HG03139 (cell line): ENCODE measurements around the gene CRYGD.
"Not testable (repeated sequence)": the region's sequence is repeated elsewhere in the genome, so short reads cannot be mapped to it uniquely, and the experiment has no call there.

Source experiments
- ATAC-seq: cut with Tn5 transposase; IDR thresholded peaks from one replicate; pipeline ENCODE4 v1.9.1; 2021; ENCODE audit not compliant: unreplicated experiment

Gene CRYGD

GRCh38 chr2:208130712-208131110 is 6.4 kb upstream of the CRYGD start:
- no peak for ATAC-seq

GRCh38 chr2:208129744-208130711 is 5.7 kb upstream of the CRYGD start, which contains the start of gene CRYGC:
Gene CRYGC, minus strand, starts transcription at chr2:208129828. Its CDS starts 36 bp downstream, at chr2:208129792.
- ATAC-seq, result no peak

GRCh38 chr2:208128136-208128535 is 3.8 kb upstream of the CRYGD start:
- no peak for ATAC-seq

- ATAC-seq, result no peak
These were observed 2.8 kb upstream of the CRYGD start for GRCh38 chr2:208127090-208127489.

GRCh38 chr2:208125251-208125650 is 927 bp upstream of the CRYGD start:
- ATAC-seq, result no peak

- no peak for ATAC-seq
These were observed 2.1 kb downstream of the CRYGD start for GRCh38 chr2:208122248-208122647.

- ATAC-seq, result no peak
These were observed 5.4 kb downstream of the CRYGD start for GRCh38 chr2:208118918-208119317.

- not testable (repeated sequence) for ATAC-seq
These were observed 6.9 kb downstream of the CRYGD start for GRCh38 chr2:208117390-208117789.

GRCh38 chr2:208112969-208113368 is 11.4 kb downstream of the CRYGD start:
- ATAC-seq, result no peak

GRCh38 chr2:208112273-208112745 is 12.0 kb downstream of the CRYGD start:
- not testable (repeated sequence) for ATAC-seq

- ATAC-seq, result no peak
These were observed 20.7 kb downstream of the CRYGD start for GRCh38 chr2:208103616-208104015.

GRCh38 chr2:208101716-208102631 is 22.4 kb downstream of the CRYGD start:
- no peak for ATAC-seq

- no peak for ATAC-seq
These were observed 24.4 kb downstream of the CRYGD start for GRCh38 chr2:208099682-208100470.

- not testable (repeated sequence) for ATAC-seq
These were observed 25.6 kb downstream of the CRYGD start for GRCh38 chr2:208098701-208099100.

GRCh38 chr2:208098267-208098666 is 26.1 kb downstream of the CRYGD start:
- ATAC-seq, result no peak

GRCh38 chr2:208097801-208098200 is 26.5 kb downstream of the CRYGD start:
- no peak for ATAC-seq

- ATAC-seq, result no peak
These were observed 27.0 kb downstream of the CRYGD start for GRCh38 chr2:208097313-208097712.

GRCh38 chr2:208096080-208096479 is 28.2 kb downstream of the CRYGD start:
- ATAC-seq, result no peak

- no peak for ATAC-seq
These were observed 31.2 kb downstream of the CRYGD start for GRCh38 chr2:208093128-208093527.

GRCh38 chr2:208092093-208092832 is 32.1 kb downstream of the CRYGD start:
- ATAC-seq, result no peak
